Measurements from ENCODE around the gene PSME3IP1.

The PSME3IP1 gene

DNA sequence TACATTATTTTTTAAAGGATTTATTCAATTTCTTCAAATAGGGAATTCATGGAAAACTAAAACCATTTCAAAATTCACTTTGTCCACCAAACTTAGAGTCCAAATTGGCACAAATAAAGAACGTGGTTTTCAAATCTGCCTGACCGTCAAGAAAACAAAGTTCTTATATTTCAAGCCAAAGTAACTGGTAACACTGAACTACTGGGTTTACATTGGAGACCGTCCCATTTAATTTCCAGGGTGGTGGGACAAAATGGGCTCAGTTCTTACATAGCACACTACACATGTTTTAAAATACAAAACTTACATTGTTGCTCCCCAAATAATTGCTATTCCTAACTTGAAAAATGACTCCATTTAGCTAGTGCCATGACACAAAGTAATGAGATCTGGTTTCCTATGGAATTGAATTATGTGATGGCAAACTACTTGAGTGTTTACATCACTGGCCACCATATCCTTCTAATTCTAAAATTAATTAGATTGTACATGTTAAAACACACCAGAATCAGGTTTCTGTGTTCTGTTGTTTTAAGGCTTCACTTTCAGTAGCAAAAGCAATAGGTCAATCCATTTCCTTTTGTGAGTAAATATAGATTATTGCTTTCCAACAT, 6.5 kb downstream of the PSME3IP1 start:
- H2AFZ ChIP-seq (ENCODE audit: low read depth, low read length) = no peak overlapping the region
- no peaks in the 10 kb centered on the region for H4K20me1 ChIP-seq (ENCODE audit: insufficient read depth, low read length)
- no peak for TF ChIP-seq EZH2phosphoT487 (IDR thresholded peaks at IDR 0.05; ENCODE audit: low read depth)
- TF ChIP-seq, protein P1, sequence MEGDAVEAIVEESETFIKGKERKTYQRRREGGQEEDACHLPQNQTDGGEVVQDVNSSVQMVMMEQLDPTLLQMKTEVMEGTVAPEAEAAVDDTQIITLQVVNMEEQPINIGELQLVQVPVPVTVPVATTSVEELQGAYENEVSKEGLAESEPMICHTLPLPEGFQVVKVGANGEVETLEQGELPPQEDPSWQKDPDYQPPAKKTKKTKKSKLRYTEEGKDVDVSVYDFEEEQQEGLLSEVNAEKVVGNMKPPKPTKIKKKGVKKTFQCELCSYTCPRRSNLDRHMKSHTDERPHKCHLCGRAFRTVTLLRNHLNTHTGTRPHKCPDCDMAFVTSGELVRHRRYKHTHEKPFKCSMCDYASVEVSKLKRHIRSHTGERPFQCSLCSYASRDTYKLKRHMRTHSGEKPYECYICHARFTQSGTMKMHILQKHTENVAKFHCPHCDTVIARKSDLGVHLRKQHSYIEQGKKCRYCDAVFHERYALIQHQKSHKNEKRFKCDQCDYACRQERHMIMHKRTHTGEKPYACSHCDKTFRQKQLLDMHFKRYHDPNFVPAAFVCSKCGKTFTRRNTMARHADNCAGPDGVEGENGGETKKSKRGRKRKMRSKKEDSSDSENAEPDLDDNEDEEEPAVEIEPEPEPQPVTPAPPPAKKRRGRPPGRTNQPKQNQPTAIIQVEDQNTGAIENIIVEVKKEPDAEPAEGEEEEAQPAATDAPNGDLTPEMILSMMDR (IDR thresholded peaks at IDR 0.05; ENCODE audit: low read depth, low read length) = no peak
- H3K4me3 ChIP-seq (ENCODE audit: low read length) = no peak overlapping the region
- no peak overlapping the region for H3K27ac ChIP-seq (ENCODE audit: low read length)
- H3K9me3 ChIP-seq (ENCODE audit: insufficient read depth, low read length) = no peaks in the 10 kb centered on the region
- no peak overlapping the region for H3K9ac ChIP-seq (ENCODE audit: low read length)
- peaks cover 3% of the 10 kb centered on the region for H3K36me3 ChIP-seq (replicated peaks; ENCODE audit: low read depth, low read length)
- peaks cover 5% of the 10 kb centered on the region for H3K4me1 ChIP-seq (ENCODE audit: low read length)
- H3K79me2 ChIP-seq (ENCODE audit: low read length) = peaks cover 53% of the 10 kb centered on the region
- H3K4me2 ChIP-seq (ENCODE audit: low read length) = no peak overlapping the region
- H3K27me3 ChIP-seq (ENCODE audit: low read depth, low read length) = no peaks in the 10 kb centered on the region

DNA sequence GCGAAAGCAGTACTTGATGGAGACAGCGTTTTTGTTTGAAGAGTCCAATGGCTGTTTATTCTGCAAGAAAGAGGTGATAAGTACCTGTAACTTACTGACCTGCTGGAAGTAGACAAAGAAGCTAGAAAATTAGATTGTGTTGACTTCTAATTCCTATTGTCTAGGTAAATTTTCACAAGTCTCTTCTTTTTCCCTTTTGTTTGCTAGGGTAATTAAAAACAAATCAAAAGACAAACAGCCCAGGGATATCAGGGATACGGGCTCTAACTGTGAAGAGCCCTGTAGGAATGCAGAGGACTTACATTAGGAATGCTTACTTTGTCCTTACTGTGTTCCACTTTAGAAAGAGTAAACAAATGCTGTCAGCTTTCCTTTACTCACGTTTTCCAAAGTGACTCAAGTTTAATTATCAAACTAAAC, 7.0 kb downstream of the PSME3IP1 start:
- Histone ChIP-seq H3K9me3 (ENCODE audit: insufficient read depth, low read length) (no peaks in the 10 kb centered on the region), H3K79me2 (ENCODE audit: low read length) (peaks cover 47% of the 10 kb centered on the region), H3K36me3 (replicated peaks; ENCODE audit: low read depth, low read length) (peaks cover 3% of the 10 kb centered on the region), H3K27me3 (ENCODE audit: low read depth, low read length) (no peaks in the 10 kb centered on the region), H4K20me1 (ENCODE audit: insufficient read depth, low read length) (no peaks in the 10 kb centered on the region), H3K4me3 (ENCODE audit: low read length) (no peak overlapping the region), H2AFZ (ENCODE audit: low read depth, low read length) (no peak overlapping the region), H3K4me1 (ENCODE audit: low read length) (no peaks in the 10 kb centered on the region; the same call in 1 of the 2 replicates), H3K4me2 (ENCODE audit: low read length) (no peak overlapping the region), H3K27ac (ENCODE audit: low read length) (no peak overlapping the region), H3K9ac (ENCODE audit: low read length) (no peak overlapping the region)
- no peak for TF ChIP-seq EZH2phosphoT487 (IDR thresholded peaks at IDR 0.05; ENCODE audit: low read depth)
- TF ChIP-seq, protein P1 (IDR thresholded peaks at IDR 0.05; ENCODE audit: low read depth, low read length) = no peak

DNA sequence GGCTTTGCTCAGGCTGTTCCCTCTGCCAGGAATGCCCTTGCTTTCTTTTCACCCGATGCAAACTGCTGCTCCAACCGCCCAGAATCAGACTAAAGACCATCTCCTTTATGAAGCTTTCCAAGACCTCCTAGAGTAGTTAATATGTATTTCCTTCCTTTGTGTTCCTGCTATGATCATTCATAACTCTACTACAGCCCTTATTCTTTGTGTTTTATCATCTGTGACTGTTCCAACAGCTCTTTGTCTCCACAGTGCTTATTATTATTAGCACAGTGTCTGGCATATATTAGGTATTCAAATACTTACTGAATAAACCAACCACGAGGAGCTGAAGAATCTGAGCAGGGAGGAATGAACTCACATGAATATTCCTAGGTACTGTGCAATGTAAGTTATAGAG, 7.6 kb downstream of the PSME3IP1 start:
- no peaks in the 10 kb centered on the region for H3K9me3 ChIP-seq (ENCODE audit: insufficient read depth, low read length)
- H3K27me3 ChIP-seq (ENCODE audit: low read depth, low read length) = no peaks in the 10 kb centered on the region
- TF ChIP-seq EZH2phosphoT487 (IDR thresholded peaks at IDR 0.05; ENCODE audit: low read depth) = no peak
- TF ChIP-seq, protein P1 (IDR thresholded peaks at IDR 0.05; ENCODE audit: low read depth, low read length) = no peak
- H3K27ac ChIP-seq (ENCODE audit: low read length) = no peak overlapping the region
- H3K9ac ChIP-seq (ENCODE audit: low read length) = no peak overlapping the region
- H3K4me2 ChIP-seq (ENCODE audit: low read length) = no peak overlapping the region
- no peaks in the 10 kb centered on the region for H3K4me1 ChIP-seq (ENCODE audit: low read length)
- peaks cover 3% of the 10 kb centered on the region for H3K36me3 ChIP-seq (replicated peaks; ENCODE audit: low read depth, low read length)
- H2AFZ ChIP-seq (ENCODE audit: low read depth, low read length) = no peak overlapping the region
- H4K20me1 ChIP-seq (ENCODE audit: insufficient read depth, low read length) = no peaks in the 10 kb centered on the region
- no peak overlapping the region for H3K4me3 ChIP-seq (ENCODE audit: low read length)
- H3K79me2 ChIP-seq (ENCODE audit: low read length) = peaks cover 41% of the 10 kb centered on the region

DNA sequence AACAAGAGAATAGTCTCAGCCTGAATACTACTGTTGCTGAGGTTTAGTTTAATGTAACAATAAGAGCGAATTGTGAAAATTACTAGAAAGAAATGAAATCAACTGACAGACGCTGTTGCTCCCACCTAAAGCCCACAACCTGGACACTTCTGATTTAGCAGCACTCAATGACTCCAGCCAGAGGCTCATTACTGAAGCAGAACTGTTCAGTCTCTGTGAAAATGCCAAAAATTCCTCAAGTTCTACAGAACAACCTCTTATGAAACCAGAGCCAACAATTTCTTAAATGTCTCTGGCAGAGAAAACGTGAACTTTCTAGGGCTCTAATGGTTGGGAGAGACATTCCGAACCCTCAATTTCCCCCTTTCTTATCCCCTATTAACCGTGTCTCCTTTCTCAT, 9.9 kb downstream of the PSME3IP1 start:
- Histone ChIP-seq H3K79me2 (ENCODE audit: low read length) (peaks cover 19% of the 10 kb centered on the region), H4K20me1 (ENCODE audit: insufficient read depth, low read length) (no peaks in the 10 kb centered on the region), H3K27me3 (ENCODE audit: low read depth, low read length) (no peaks in the 10 kb centered on the region), H3K27ac (ENCODE audit: low read length) (no peak overlapping the region), H3K9me3 (ENCODE audit: insufficient read depth, low read length) (no peaks in the 10 kb centered on the region), H3K4me1 (ENCODE audit: low read length) (no peaks in the 10 kb centered on the region), H3K9ac (ENCODE audit: low read length) (no peak overlapping the region), H2AFZ (ENCODE audit: low read depth, low read length) (no peak overlapping the region), H3K4me3 (ENCODE audit: low read length) (no peak overlapping the region), H3K4me2 (ENCODE audit: low read length) (no peak overlapping the region), H3K36me3 (replicated peaks; ENCODE audit: low read depth, low read length) (peaks cover 19% of the 10 kb centered on the region)
- TF ChIP-seq, protein P1 (IDR thresholded peaks at IDR 0.05; ENCODE audit: low read depth, low read length) = no peak
- TF ChIP-seq EZH2phosphoT487 (IDR thresholded peaks at IDR 0.05; ENCODE audit: low read depth) = no peak

All from OCI-LY3 (cell line).